Measurements from ENCODE around the gene AQR.
"Not testable (repeated sequence)": the region's sequence is repeated elsewhere in the genome, so short reads cannot be mapped to it uniquely, and the experiment has no call there.

GRCh38 chr15:34970098-34970643 is 629 bp upstream of the AQR start:
- not testable (repeated sequence) for TF ChIP-seq CTCF (conservative IDR thresholded peaks at IDR 0.05; ENCODE audit: low read depth in 2 of 2); REST (IDR thresholded peaks at IDR 0.05; ENCODE audit: unreplicated experiment); EZH2phosphoT487 (IDR thresholded peaks at IDR 0.05; ENCODE audit: unreplicated experiment); EZH2 (IDR thresholded peaks at IDR 0.05; ENCODE audit: low read depth, unreplicated experiment); ZNF331 (CRISPR knock-in tag; IDR thresholded peaks at IDR 0.05; ENCODE audit: low read depth); POLR2AphosphoS5 (IDR thresholded peaks at IDR 0.05; ENCODE audit: low read depth); CREB1 (CRISPR knock-in tag; IDR thresholded peaks at IDR 0.05; ENCODE audit: low read depth); NANOG (IDR thresholded peaks at IDR 0.05; ENCODE audit: borderline replicate concordance); ZNF114 (CRISPR knock-in tag; IDR thresholded peaks at IDR 0.05); JUNB (IDR thresholded peaks at IDR 0.05; ENCODE audit: unreplicated experiment); ETS1 (IDR thresholded peaks at IDR 0.05); STAT1 (IDR thresholded peaks at IDR 0.05; ENCODE audit: unreplicated experiment); ZNF462 (CRISPR knock-in tag; IDR thresholded peaks at IDR 0.05)

Measured in GM23338 (cell line).